ENCODE results near the gene MRPS21.

The MRPS21 gene

GRCh38 chr1:150321826-150322166, 28.1 kb downstream of the MRPS21 start:
- H3K9ac ChIP-seq (ENCODE audit: low read length) = peak overlapping the region; percentile 83
- H3K9me3 ChIP-seq (ENCODE audit: low read length) = no peaks in the 10 kb centered on the region
- peaks cover 22% of the 10 kb centered on the region for H3K36me3 ChIP-seq (ENCODE audit: insufficient read depth, low read length)
- H3K4me3 ChIP-seq (ENCODE audit: low read depth in 1 of 2, low read length in 2 of 2) = peak overlapping the region; percentile 67 to 87
- H3K27me3 ChIP-seq (ENCODE audit: control insufficient read depth in 1 of 2, insufficient read depth in 2 of 2, low read length in 2 of 2) = no peaks in the 10 kb centered on the region
- H3K4me1 ChIP-seq (ENCODE audit: insufficient read depth, low read length) = peaks cover 9% of the 10 kb centered on the region
- peak overlapping the region; percentile 88 for H3K27ac ChIP-seq (ENCODE audit: low read depth, low read length)

- Histone ChIP-seq H3K9ac (ENCODE audit: low read length) (peak overlapping the region; percentile 83), H3K4me1 (ENCODE audit: insufficient read depth, low read length) (peaks cover 9% of the 10 kb centered on the region), H3K36me3 (ENCODE audit: insufficient read depth, low read length) (peaks cover 27% of the 10 kb centered on the region), H3K4me3 (ENCODE audit: low read depth in 1 of 2, low read length in 2 of 2) (peak overlapping the region; percentile 67 to 87), H3K27me3 (ENCODE audit: control insufficient read depth in 1 of 2, insufficient read depth in 2 of 2, low read length in 2 of 2) (no peaks in the 10 kb centered on the region), H3K9me3 (ENCODE audit: low read length) (no peaks in the 10 kb centered on the region), H3K27ac (ENCODE audit: low read depth, low read length) (peak overlapping the region; percentile 88)
Observed at GRCh38 chr1:150322310-150322709, 28.6 kb downstream of the MRPS21 start.

DNA sequence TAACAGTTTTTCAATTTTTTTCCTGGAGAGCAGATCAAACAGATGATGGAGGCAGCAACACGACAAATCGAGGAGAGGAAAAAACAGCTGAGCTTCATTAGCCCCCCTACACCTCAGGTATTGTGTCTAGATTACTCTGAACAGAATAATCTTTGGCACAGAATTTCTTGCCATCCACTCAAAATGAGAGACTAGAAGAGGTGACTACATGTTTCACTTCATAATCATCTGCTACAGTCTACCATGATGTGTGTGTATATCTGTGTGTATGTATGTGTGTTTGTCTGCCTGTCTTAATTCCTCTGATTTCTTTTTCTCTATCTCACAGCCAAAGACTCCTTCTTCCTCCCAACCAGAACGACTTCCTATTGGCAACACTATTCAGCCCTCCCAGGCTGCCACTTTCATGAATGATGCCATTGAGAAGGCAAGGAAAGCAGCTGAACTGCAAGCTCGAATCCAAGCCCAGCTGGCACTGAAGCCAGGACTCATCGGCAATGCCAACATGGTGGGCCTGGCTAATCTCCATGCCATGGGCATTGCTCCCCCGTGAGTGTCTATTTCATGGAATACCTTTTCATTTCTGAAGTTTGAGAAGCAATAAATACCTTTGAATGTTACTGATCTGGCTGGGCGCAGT, 39.1 kb downstream of the MRPS21 start:
- Histone ChIP-seq H3K36me3 (ENCODE audit: insufficient read depth, low read length) (peaks cover 60% of the 10 kb centered on the region), H3K9me3 (ENCODE audit: low read length) (no peaks in the 10 kb centered on the region), H3K9ac (ENCODE audit: low read length) (no peak overlapping the region), H3K27ac (ENCODE audit: low read depth, low read length) (no peak overlapping the region), H3K4me3 (ENCODE audit: low read depth in 1 of 2, low read length in 2 of 2) (no peak overlapping the region), H3K27me3 (ENCODE audit: control insufficient read depth in 1 of 2, insufficient read depth in 2 of 2, low read length in 2 of 2) (no peaks in the 10 kb centered on the region), H3K4me1 (ENCODE audit: insufficient read depth, low read length) (no peaks in the 10 kb centered on the region)

DNA sequence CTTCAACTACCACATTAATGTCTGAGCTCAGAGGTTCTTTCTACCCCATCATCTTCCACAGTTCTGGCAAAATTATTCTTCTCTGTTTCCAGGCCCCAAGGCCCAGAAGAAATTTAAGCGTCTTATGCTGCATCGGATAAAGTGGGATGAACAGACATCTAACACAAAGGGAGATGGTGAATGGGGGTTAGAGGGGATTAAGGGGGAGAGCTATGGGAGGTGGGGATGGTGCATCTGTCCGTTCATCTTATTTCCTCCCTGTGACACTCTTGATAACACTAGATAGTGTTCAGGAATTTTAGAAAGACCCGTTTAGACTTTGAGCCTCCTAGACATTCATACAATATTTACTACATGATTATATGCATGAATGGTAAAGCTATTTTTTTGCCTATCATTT, 52.7 kb downstream of the MRPS21 start:
- Histone ChIP-seq H3K27ac (ENCODE audit: low read depth, low read length) (no peak overlapping the region), H3K4me1 (ENCODE audit: insufficient read depth, low read length) (no peaks in the 10 kb centered on the region), H3K9ac (ENCODE audit: low read length) (no peak overlapping the region), H3K27me3 (ENCODE audit: control insufficient read depth in 1 of 2, insufficient read depth in 2 of 2, low read length in 2 of 2) (no peaks in the 10 kb centered on the region), H3K4me3 (ENCODE audit: low read depth in 1 of 2, low read length in 2 of 2) (no peak overlapping the region), H3K9me3 (ENCODE audit: low read length) (no peaks in the 10 kb centered on the region), H3K36me3 (ENCODE audit: insufficient read depth, low read length) (peaks cover 54% of the 10 kb centered on the region)

DNA sequence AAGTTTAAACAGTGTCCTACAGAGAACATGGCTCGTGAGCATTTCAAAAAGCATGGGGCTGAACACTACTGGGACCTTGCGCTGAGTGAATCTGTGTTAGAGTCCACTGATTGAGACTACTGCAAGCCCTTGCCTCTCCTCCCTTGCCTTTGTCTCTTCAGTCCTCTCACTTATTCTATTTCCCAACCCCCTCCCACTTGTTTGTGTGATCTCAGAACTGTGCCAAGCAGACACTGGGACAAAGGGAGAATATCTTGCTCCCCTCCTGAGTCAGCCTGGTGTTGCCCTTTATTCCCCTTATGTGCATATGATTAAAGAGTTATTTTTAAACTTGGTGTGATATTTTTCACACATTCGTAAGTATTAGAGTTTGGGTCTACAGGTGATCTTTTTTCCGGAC, 59.2 kb downstream of the MRPS21 start:
- Histone ChIP-seq H3K9ac (ENCODE audit: low read length) (no peak overlapping the region), H3K4me1 (ENCODE audit: insufficient read depth, low read length) (no peaks in the 10 kb centered on the region), H3K36me3 (ENCODE audit: insufficient read depth, low read length) (peaks cover 26% of the 10 kb centered on the region), H3K27me3 (ENCODE audit: control insufficient read depth in 1 of 2, insufficient read depth in 2 of 2, low read length in 2 of 2) (no peaks in the 10 kb centered on the region), H3K27ac (ENCODE audit: low read depth, low read length) (no peak overlapping the region), H3K9me3 (ENCODE audit: low read length) (no peaks in the 10 kb centered on the region), H3K4me3 (ENCODE audit: low read depth in 1 of 2, low read length in 2 of 2) (no peak overlapping the region)

All from muscle layer of colon (tissue), 2 donors.